Sigmoid colon (tissue), 4 donors: ENCODE results near the gene U2SURP.

Source experiments
- CTCF ChIP-seq, 4 experiments: fragments of 450-650 bp in 3 of 4; fragments of 200-600 bp in 1 of 4; IDR thresholded peaks; one replicate each; pipeline ENCODE4 v1.5.1; 2016 to 2019; ENCODE audit warnings: antibody characterized with exemption in 4 of 4, mild to moderate bottlenecking in 3 of 4, moderate library complexity in 2 of 4
- EP300 ChIP-seq, 4 donors: sonication (generic); formaldehyde crosslinking; IDR thresholded peaks; one replicate each; pipeline ENCODE4 v1.6.1; 2017; ENCODE audit warnings: antibody characterized with exemption in 4 of 4
- POLR2A ChIP-seq, 2 donors: fragments of 450-650 bp; IDR thresholded peaks; one replicate each; pipeline ENCODE4 v1.6.1; 2016; ENCODE audit warnings: antibody characterized with exemption in 2 of 2, mild to moderate bottlenecking in 2 of 2, moderate library complexity in 2 of 2
- POLR2AphosphoS5 ChIP-seq, 4 donors: sonication (generic); formaldehyde crosslinking; IDR thresholded peaks; one replicate each; pipeline ENCODE4 v1.6.1; 2017; ENCODE audit warnings: antibody characterized with exemption in 4 of 4

GRCh38 chr3:143088835-143089234, 87.5 kb downstream of the U2SURP start:
- TF ChIP-seq CTCF (IDR thresholded peaks at IDR 0.05): no peak
- TF ChIP-seq POLR2A (IDR thresholded peaks at IDR 0.05): no peak
- no peak for TF ChIP-seq POLR2AphosphoS5 (IDR thresholded peaks at IDR 0.05)
- TF ChIP-seq EP300 (IDR thresholded peaks at IDR 0.05): no peak
